SKM-1 treated with dmso at 0.1 percent for 144 hours (cell line): ENCODE results near the gene ARHGAP28.

Source experiments
- DNase-seq: peaks from one replicate; lab custom pipeline; 2025; ENCODE audit not compliant: unreplicated experiment; lab: John Stamatoyannopoulos, UW

The ARHGAP28 gene

GRCh38 chr18:6859676-6860422, 130.3 kb downstream of the ARHGAP28 start:
- no peak for DNase-seq

- DNase-seq, result no peak
These were observed 131.4 kb downstream of the ARHGAP28 start for GRCh38 chr18:6860804-6861448.

DNA sequence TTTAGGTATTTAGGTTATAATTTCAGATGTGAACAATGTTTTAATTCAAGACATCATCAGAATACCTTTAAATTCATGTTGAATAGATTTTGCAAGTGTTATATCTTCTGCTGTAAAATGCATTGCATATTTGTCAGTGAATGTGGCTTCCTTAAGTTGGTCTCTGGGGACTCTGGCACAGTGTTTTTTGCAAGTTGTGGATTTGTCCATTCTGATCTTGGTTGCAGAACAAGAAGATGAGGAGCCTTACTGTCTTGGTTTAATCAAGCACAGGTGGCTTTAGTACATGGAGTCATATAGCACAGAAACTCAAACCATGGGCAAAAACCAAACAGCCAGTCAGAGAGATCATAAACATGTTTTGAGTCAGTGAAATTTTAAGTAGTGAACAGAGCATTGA, 135.7 kb downstream of the ARHGAP28 start:
- no peak for DNase-seq

- no peak for DNase-seq
These were observed 137.1 kb downstream of the ARHGAP28 start for GRCh38 chr18:6866552-6867085.

DNA sequence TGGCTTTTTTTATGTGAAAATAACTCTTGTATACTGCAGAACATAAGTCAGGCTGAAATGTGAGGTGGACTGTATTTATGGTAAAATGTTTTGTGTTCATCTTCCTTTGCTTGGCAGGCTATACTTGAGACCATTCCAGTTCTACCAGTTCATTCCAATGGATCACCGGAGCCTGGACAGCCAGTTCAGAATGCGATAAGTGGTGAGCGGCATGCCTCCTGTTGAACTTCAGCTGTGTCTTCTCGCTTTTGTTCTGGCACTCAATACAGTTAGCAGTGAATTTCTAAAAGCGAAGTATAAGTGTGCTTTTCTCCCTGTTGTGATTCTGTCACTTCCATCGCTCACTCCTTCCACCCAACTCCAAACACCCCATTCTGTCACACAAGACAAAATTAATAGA, 138.5 kb downstream of the ARHGAP28 start:
- DNase-seq, result no peak

- no peak for DNase-seq
These were observed 142.1 kb downstream of the ARHGAP28 start for GRCh38 chr18:6871566-6871965.

DNA sequence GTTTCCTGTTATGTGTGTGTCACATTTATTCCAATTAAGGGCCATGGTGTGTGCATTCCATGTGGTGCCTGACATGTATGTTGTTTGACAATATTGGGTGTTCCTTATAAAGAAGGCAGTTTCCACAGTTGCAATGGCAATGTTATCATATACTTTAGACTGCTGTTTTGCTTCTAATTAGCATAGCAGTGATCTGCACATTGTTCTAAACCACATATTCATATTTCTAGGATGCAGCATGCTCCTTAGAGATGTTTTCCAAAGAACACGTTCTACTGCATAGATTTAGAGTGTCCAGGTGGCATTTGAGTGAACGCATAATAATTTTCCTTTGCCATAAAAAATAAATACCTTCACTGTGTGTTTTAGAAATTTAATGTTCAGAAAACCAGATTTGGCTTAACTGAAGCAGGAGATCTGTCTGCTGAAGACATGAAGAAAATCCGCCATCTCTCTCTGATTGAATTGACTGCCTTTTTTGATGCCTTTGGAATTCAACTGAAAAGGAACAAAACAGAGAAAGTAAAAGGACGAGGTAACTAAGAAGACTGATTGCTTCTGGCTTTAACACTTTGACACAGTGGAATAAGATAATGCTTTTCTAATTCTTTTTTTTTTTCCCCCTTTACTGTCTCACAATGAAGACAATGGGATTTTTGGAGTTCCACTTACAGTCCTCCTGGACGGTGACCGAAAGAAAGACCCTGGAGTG, 143.7 kb downstream of the ARHGAP28 start:
- DNase-seq, result no peak

GRCh38 chr18:6874315-6874714, 144.8 kb downstream of the ARHGAP28 start:
- DNase-seq, result no peak

DNA sequence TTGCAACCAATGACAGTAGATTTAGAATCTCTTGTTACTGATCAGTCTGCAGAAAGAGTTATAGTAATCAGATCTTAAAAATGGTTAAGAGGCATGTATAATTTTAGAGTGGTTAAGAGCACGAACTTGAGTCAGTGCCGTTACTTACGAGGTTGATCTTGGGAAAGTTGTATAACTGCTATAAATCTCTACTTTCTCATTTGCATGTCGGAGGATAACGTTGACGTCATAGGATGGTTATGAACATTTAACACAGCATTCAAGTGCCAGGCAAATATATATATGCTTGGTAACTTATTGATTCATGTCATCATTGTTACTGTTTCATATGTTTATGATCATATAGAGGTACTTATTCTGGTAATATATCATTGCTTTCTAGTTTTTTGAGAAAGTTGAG, 146.2 kb downstream of the ARHGAP28 start:
- no peak for DNase-seq

- DNase-seq, result no peak
These were observed 147.1 kb downstream of the ARHGAP28 start for GRCh38 chr18:6876641-6877041.

- DNase-seq, result no peak
These were observed 147.8 kb downstream of the ARHGAP28 start for GRCh38 chr18:6877288-6877687.

- no peak for DNase-seq
These were observed 149.2 kb downstream of the ARHGAP28 start for GRCh38 chr18:6878556-6879297.

GRCh38 chr18:6879508-6880195, 150.1 kb downstream of the ARHGAP28 start:
- DNase-seq, result no peak

DNA sequence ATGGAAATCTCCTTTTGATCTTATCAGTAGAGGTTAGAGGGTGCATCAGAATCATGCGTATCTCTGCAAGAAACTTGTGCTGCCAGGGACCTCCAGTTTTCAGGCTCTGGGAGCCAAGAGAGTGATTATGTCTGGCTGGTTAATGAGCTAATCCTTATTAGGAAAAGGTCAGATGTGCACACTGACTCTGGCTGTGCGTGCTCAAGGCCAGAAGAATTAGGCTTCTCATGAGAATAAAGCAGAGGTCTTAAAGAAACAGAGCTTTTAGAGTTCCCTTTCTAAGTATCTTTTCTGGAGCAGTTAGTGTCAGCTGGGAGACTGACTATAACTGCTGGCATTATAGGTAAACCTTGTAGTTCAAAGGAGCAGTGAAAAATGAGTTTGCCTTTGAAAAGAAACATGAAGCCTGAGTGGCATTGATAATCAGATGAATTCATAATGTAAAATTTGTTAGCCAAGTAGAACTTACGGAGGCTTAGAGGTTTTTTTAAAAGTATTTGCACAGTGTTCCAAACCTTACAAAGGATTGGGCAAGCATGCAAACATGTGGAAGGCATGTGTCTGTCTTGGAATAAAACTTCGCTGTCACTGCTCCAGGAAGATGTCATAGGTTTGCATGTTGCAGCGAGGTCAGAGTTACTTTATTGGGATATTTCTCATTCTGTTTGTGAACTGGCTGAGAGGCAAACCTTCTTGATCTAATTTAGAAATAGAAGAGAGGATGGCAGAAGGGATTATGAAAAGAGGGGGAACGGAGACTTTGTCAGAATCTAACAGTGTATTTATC, 151.7 kb downstream of the ARHGAP28 start:
- no peak for DNase-seq

- DNase-seq, result no peak
These were observed 152.9 kb downstream of the ARHGAP28 start for GRCh38 chr18:6882401-6882800.

GRCh38 chr18:6885006-6885481, 155.5 kb downstream of the ARHGAP28 start:
- no peak for DNase-seq

DNA sequence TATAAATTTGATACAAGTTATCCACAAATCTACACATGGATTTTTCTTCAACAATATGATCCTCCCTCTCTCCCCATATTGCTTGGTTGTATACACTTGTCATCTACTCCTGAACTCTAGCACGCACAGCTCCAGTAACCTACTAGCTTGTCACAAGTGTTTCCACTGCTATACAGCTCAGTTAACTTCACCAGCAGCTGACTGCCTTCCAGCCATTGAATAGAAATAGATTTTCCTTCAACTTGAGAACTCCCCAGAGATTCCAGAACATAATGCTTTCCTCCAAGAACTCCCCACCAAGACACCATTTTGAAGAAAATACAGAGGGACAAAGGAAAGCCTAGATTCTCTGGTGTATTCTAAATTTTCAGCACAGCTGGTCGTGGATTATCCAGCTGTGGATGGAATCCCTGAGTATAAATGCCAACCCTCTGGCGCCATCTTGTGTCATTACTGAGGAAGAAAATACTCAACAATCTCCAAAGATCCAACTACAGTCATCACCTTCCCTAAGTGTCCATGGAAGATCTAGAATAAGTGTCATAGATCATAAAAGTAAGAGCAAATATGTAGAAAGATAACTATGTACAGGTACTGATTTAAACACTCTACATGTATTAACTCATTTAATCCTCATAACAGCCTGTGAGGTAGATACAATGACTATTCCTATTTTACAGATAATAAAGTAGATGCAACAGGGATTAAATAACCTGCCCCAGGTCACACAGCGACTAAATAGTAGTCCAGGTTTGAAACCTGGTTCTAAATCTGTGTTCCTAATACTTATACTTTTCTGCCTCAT, 156.7 kb downstream of the ARHGAP28 start:
- DNase-seq, result peak; percentile 21

GRCh38 chr18:6886797-6887330, 157.3 kb downstream of the ARHGAP28 start:
- DNase-seq, result no peak

GRCh38 chr18:6891788-6892187, 162.3 kb downstream of the ARHGAP28 start:
- DNase-seq, result no peak
